ENCODE data around the gene SYT17. TPM values are rescaled to one million over a fixed set of nuclear protein-coding genes. Genes with fewer than 3 reads are reported as not detected.

The SYT17 gene
- total and polyA plus RNA-seq, 10 of the 15 experiments (the other 5 are each of a cell fraction or from before 2014, with no cell fraction given) = 3.7 to 12.3 (median 5.0) TPM

GRCh38 chr16:19138601-19139000 lies 29.4 kb upstream of the SYT17 start (continued):
- no peak for TF ChIP-seq ZNF217 (IDR thresholded peaks at IDR 0.05)
- TF ChIP-seq MEF2A (IDR thresholded peaks at IDR 0.05; ENCODE audit: insufficient read depth, low read depth, low read length) = no peak
- no peak for TF ChIP-seq CEBPZ (IDR thresholded peaks at IDR 0.05; ENCODE audit: low read depth, low read length)
- TF ChIP-seq NRF1 (conservative IDR thresholded peaks at IDR 0.05; ENCODE audit: low read depth, low read length) = no peak

- DNase-seq (ENCODE audit: low read depth, low spot score) (no peak), FAIRE-seq (no peak), ATAC-seq (no peak)
- Histone ChIP-seq H3K27ac (ENCODE audit: control insufficient read depth, insufficient read depth) (no peak overlapping the region), H3K4me2 (ENCODE audit: control insufficient read depth, insufficient read depth) (no peak overlapping the region), H3K4me1 (ENCODE audit: control insufficient read depth, insufficient read depth, low read length) (no peaks in the 10 kb centered on the region), H3K36me3 (ENCODE audit: control insufficient read depth in 2 of 2, insufficient read depth in 2 of 2, low read length in 1 of 2) (no peaks in the 10 kb centered on the region), H3K9me3 (replicated peaks; ENCODE audit: control insufficient read depth, insufficient read depth, low read length) (no peaks in the 10 kb centered on the region), H3K79me2 (ENCODE audit: control insufficient read depth, insufficient read depth, low read length) (no peaks in the 10 kb centered on the region), H3K9ac (ENCODE audit: control insufficient read depth, insufficient read depth, low read length) (no peak overlapping the region), H2AFZ (ENCODE audit: control insufficient read depth, low read depth, low read length) (no peak overlapping the region), H4K20me1 (ENCODE audit: control insufficient read depth, insufficient read depth) (no peaks in the 10 kb centered on the region), H3K4me3 (no peak overlapping the region), H3K27me3 (replicated peaks in 1 of 2; ENCODE audit: control insufficient read depth in 2 of 2, insufficient read depth in 2 of 2, low read length in 1 of 2) (no peaks in the 10 kb centered on the region)
- ChIA-PET CTCF (interaction anchor here (0.6 to 1.7 kb wide), 5 partner anchors 38 to 111 kb away, joined by 3 to 5 read pairs (median 3); no protein-coding TSS in a partner anchor), POLR2A (interaction anchor here (0.5 kb wide), 1 partner anchor 71 kb away, joined by 3 read pairs; no protein-coding TSS in a partner anchor), RAD21 (ENCODE audit: unreplicated experiment) (no interaction called here), SMC1A (ENCODE audit: uncharacterized antibody, unreplicated experiment) (interaction anchor here (0.6 to 1.2 kb wide), 4 partner anchors 20 to 157 kb away, joined by 3 read pairs; no protein-coding TSS in a partner anchor)
- BruUV-seq (replicated peaks) = no TSS peak
- 19% methylated on average over 5 of the region's 5 CpGs for WGBS (ENCODE audit: insufficient coverage, insufficient replicate concordance, low lambda C conversion rate, missing lambda C conversion rate)
- intact Hi-C loops (cut with micrococcal nuclease; ENCODE audit: unreplicated experiment) (no loop called here), in situ Hi-C loops (cut with MboI) (no loop called here)
- TF ChIP-seq TBL1XR1 (IDR thresholded peaks at IDR 0.05; ENCODE audit: low read depth, low read length) (no peak), ZNF687 (IDR thresholded peaks at IDR 0.05) (no peak), STAT3 (IDR thresholded peaks at IDR 0.05; ENCODE audit: low read depth, low read length) (no peak), RELA (IDR thresholded peaks at IDR 0.05; ENCODE audit: borderline replicate concordance, partially characterized antibody) (no peak), POLR2AphosphoS5 (IDR thresholded peaks at IDR 0.05; ENCODE audit: low read length) (no peak), JUND (IDR thresholded peaks at IDR 0.05; ENCODE audit: low read depth, low read length) (no peak)
Measured at GRCh38 chr16:19139436-19140091, 28.5 kb upstream of the SYT17 start.

Data from GM12878 (cell line).